ENCODE data around the gene GTPBP2.
A peak's percentile ranks its signal among the peaks of the same experiment; 100 is the strongest.
"Not testable (repeated sequence)": the region's sequence is repeated elsewhere in the genome, so short reads cannot be mapped to it uniquely, and the experiment has no call there.

GTPBP2 gene

GRCh38 chr6:43622541-43622940 is 6.5 kb downstream of the GTPBP2 start:
- no peak for DNase-seq

- DNase-seq, result no peak
Measured at GRCh38 chr6:43621836-43622180, 7.3 kb downstream of the GTPBP2 start.

- no peak for DNase-seq
Measured at GRCh38 chr6:43621078-43621835, 7.8 kb downstream of the GTPBP2 start.

GRCh38 chr6:43616725-43617472 is 12.2 kb downstream of the GTPBP2 start:
- DNase-seq, result no peak

GRCh38 chr6:43614396-43614730 is 14.7 kb downstream of the GTPBP2 start:
- DNase-seq, result no peak

GRCh38 chr6:43613721-43614395 is 15.2 kb downstream of the GTPBP2 start:
- DNase-seq, result no peak

GRCh38 chr6:43610431-43610830 is 18.6 kb downstream of the GTPBP2 start:
- no peak for DNase-seq

GRCh38 chr6:43609402-43609801 is 19.7 kb downstream of the GTPBP2 start:
- DNase-seq, result no peak

GRCh38 chr6:43608807-43609206 is 20.3 kb downstream of the GTPBP2 start:
- DNase-seq, result no peak

GRCh38 chr6:43608310-43608763 is 20.7 kb downstream of the GTPBP2 start:
- peak; percentile 71 to 83 for DNase-seq

- DNase-seq, result no peak
Measured at GRCh38 chr6:43606019-43606418, 23.0 kb downstream of the GTPBP2 start.

GRCh38 chr6:43604174-43604573 is 24.9 kb downstream of the GTPBP2 start:
- peak in 1 of 2 experiments; percentile 50 for DNase-seq

- DNase-seq, result no peak
Measured at GRCh38 chr6:43600595-43600994, 28.5 kb downstream of the GTPBP2 start.

GRCh38 chr6:43593938-43594337 is 35.1 kb downstream of the GTPBP2 start:
- DNase-seq, result no peak

- DNase-seq, result not testable (repeated sequence)
Measured at GRCh38 chr6:43589564-43589963, 39.5 kb downstream of the GTPBP2 start.

- no peak for DNase-seq
Measured at GRCh38 chr6:43588194-43588593, 40.9 kb downstream of the GTPBP2 start.

GRCh38 chr6:43584892-43585570 is 44.0 kb downstream of the GTPBP2 start:
- DNase-seq, result no peak

- DNase-seq, result no peak
Measured at GRCh38 chr6:43582911-43583310, 46.2 kb downstream of the GTPBP2 start.

GRCh38 chr6:43579171-43579570 is 49.9 kb downstream of the GTPBP2 start:
- no peak for DNase-seq

GRCh38 chr6:43578748-43579147 is 50.3 kb downstream of the GTPBP2 start:
- no peak for DNase-seq

GRCh38 chr6:43575772-43576551 is 53.1 kb downstream of the GTPBP2 start, which contains the start of the genes POLH and XPO5:
Gene POLH (plus strand): TSS chr6:43576185. CDS start chr6:43582320, 6,135 bp downstream.
Gene XPO5 (minus strand): TSS chr6:43576038. CDS start chr6:43575864, 174 bp downstream.
- peak; percentile 84 to 94 for DNase-seq

GRCh38 chr6:43575105-43575771 is 53.8 kb downstream of the GTPBP2 start:
- no peak for DNase-seq
